Measurements from ENCODE around the gene ZNF554. TPM values are rescaled to one million over a fixed set of nuclear protein-coding genes. Genes with fewer than 3 reads are reported as not detected.

ZNF554 gene
- polyA plus RNA-seq, 2 of the 4 experiments (the other 2 are of a cell fraction): 0.54 to 0.65 TPM

DNA sequence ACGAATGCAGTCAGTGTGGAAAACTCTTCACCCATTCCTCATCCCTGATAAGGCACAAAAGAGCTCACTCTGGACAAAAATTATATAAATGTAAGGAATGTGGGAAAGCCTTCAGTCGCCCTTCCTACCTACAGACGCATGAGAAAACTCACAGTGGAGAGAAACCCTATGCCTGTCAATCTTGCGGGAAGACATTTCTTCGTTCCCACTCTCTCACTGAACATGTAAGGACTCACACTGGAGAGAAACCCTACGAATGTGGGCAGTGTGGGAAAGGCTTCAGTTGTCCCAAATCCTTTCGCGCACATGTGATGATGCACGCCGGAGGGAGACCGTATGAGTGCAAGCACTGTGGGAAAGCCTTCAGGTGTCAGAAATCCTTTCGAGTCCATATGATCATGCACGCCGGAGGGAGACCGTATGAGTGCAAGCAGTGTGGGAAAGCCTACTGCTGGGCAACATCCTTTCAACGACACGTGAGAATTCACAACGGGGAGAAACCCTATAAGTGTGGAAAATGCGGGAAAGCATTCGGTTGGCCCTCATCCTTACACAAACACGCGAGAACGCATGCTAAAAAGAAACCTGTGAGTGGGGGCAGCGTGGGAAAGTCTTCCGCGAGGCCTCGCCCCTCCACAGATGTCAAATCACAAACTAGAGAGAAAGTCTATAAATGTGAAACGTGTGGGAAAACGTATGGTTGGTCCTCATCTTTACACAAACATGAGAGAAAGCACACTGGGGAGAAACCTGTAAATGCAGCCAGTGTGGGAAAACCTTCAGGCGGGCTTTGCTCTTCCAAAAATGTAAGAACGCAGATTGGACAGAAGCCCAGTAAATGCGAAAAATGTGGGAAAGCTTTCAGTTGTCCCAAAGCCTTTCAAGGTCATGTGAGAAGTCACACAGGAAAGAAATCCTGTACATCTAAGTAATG, 58.0 kb downstream of the ZNF554 start:
- DNase-seq (ENCODE audit: low read depth in 1 of 2, low spot score in 1 of 2): no peak
- CTCF ChIA-PET: interaction anchor here (0.6 to 2.1 kb wide), 2 partner anchors 10 to 16 kb away, joined by 3 to 6 read pairs; no protein-coding TSS in a partner anchor
- H3K4me3 ChIP-seq: no peak overlapping the region
- POLR2A ChIA-PET: no interaction called here
- H3K4me1 ChIP-seq: no peaks in the 10 kb centered on the region
- peaks cover 42% of the 10 kb centered on the region for H3K9me3 ChIP-seq
- ATAC-seq: no peak
- 70% methylated on average over 32 of the region's 32 CpGs for WGBS (ENCODE audit: missing lambda C conversion rate)
- H3K4me2 ChIP-seq: no peak overlapping the region
- no peak overlapping the region for H3K27ac ChIP-seq
- no peak for TF ChIP-seq SMC3 (IDR thresholded peaks at IDR 0.05)
- TF ChIP-seq, protein P1, sequence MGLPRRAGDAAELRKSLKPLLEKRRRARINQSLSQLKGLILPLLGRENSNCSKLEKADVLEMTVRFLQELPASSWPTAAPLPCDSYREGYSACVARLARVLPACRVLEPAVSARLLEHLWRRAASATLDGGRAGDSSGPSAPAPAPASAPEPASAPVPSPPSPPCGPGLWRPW (IDR thresholded peaks at IDR 0.05): no peak
- no peak for TF ChIP-seq CHD4 (IDR thresholded peaks at IDR 0.05; ENCODE audit: borderline replicate concordance)
- TF ChIP-seq HDAC2 (IDR thresholded peaks at IDR 0.05): no peak
- TF ChIP-seq CBX2 (IDR thresholded peaks at IDR 0.05; ENCODE audit: borderline replicate concordance, low read depth): no peak
- TF ChIP-seq ATOH8 (CRISPR knock-in tag; IDR thresholded peaks at IDR 0.05; ENCODE audit: low read depth): no peak
- TF ChIP-seq CHD2 (IDR thresholded peaks at IDR 0.05; ENCODE audit: low read length, partially characterized antibody): no peak
- TF ChIP-seq E2F6 (IDR thresholded peaks at IDR 0.05; ENCODE audit: borderline replicate concordance, low read depth): no peak
- no peak for TF ChIP-seq JUNB (IDR thresholded peaks at IDR 0.05)
- no peak for TF ChIP-seq EHF (CRISPR knock-in tag; IDR thresholded peaks at IDR 0.05)
- no peak for TF ChIP-seq RFX5 (IDR thresholded peaks at IDR 0.05)
- TF ChIP-seq RCOR1 (IDR thresholded peaks at IDR 0.05; ENCODE audit: low read depth, low read length): no peak
- TF ChIP-seq CEBPB (IDR thresholded peaks at IDR 0.05): no peak
- TF ChIP-seq SREBF2 (IDR thresholded peaks at IDR 0.05): no peak
- TF ChIP-seq, protein P2, sequence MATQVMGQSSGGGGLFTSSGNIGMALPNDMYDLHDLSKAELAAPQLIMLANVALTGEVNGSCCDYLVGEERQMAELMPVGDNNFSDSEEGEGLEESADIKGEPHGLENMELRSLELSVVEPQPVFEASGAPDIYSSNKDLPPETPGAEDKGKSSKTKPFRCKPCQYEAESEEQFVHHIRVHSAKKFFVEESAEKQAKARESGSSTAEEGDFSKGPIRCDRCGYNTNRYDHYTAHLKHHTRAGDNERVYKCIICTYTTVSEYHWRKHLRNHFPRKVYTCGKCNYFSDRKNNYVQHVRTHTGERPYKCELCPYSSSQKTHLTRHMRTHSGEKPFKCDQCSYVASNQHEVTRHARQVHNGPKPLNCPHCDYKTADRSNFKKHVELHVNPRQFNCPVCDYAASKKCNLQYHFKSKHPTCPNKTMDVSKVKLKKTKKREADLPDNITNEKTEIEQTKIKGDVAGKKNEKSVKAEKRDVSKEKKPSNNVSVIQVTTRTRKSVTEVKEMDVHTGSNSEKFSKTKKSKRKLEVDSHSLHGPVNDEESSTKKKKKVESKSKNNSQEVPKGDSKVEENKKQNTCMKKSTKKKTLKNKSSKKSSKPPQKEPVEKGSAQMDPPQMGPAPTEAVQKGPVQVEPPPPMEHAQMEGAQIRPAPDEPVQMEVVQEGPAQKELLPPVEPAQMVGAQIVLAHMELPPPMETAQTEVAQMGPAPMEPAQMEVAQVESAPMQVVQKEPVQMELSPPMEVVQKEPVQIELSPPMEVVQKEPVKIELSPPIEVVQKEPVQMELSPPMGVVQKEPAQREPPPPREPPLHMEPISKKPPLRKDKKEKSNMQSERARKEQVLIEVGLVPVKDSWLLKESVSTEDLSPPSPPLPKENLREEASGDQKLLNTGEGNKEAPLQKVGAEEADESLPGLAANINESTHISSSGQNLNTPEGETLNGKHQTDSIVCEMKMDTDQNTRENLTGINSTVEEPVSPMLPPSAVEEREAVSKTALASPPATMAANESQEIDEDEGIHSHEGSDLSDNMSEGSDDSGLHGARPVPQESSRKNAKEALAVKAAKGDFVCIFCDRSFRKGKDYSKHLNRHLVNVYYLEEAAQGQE (IDR thresholded peaks at IDR 0.05): no peak
- no peak for TF ChIP-seq KDM1A (IDR thresholded peaks at IDR 0.05; ENCODE audit: low read depth)
- FAIRE-seq: no peak

DNA sequence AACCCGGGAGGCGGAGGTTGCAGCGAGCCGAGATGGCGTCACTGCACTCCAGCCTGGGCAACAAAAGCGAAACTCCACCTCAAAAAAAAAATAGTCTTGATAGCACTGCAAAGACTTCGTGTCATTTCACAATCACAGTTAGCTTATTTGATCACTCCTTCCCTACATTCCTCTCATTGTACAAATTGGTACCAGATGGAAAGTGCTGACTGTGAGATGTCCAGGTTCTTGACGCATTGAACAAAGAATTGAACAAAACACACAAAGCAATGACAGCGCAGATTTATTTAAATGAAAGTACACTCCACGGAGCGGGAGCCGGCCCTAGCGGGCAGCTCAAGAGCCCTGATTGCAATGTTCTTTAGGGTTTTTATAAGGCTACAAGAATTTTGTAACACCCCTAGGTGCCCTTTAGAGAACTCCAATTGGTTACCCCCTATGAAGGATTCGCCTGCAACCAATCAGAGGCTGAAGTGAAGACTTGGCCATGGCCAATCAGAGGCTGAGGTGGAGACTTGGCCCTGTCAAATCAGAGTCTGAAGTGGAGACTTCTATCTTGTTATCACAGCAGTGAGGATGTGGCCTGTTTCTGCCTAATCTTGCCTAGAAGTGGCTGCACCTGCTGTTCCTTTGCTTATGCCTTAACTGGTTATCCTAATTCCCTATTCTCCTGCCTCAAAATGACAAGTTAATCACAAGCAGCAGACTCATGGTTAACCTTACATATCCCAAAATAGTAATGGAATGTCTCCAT, 64.2 kb downstream of the ZNF554 start:
- H3K27ac ChIP-seq: no peak overlapping the region
- no peak for DNase-seq (ENCODE audit: low read depth in 1 of 2, low spot score in 1 of 2)
- 42% methylated on average over 14 of the region's 14 CpGs for WGBS (ENCODE audit: missing lambda C conversion rate)
- peaks cover 21% of the 10 kb centered on the region; the same call in 2 of the 3 replicates for H3K9me3 ChIP-seq
- H3K4me3 ChIP-seq: no peak overlapping the region
- ChIA-PET POLR2A (no interaction called here), CTCF (no interaction called here)
- ATAC-seq: no peak
- TF ChIP-seq, protein P3, sequence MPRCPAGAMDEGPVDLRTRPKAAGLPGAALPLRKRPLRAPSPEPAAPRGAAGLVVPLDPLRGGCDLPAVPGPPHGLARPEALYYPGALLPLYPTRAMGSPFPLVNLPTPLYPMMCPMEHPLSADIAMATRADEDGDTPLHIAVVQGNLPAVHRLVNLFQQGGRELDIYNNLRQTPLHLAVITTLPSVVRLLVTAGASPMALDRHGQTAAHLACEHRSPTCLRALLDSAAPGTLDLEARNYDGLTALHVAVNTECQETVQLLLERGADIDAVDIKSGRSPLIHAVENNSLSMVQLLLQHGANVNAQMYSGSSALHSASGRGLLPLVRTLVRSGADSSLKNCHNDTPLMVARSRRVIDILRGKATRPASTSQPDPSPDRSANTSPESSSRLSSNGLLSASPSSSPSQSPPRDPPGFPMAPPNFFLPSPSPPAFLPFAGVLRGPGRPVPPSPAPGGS (IDR thresholded peaks at IDR 0.05): no peak
- TF ChIP-seq RFX5 (IDR thresholded peaks at IDR 0.05) (no peak), MAZ (IDR thresholded peaks at IDR 0.05; ENCODE audit: borderline replicate concordance, low read depth, low read length) (no peak), ESRRA (IDR thresholded peaks at IDR 0.05; ENCODE audit: borderline replicate concordance, low read length) (no peak), NR3C1 (IDR thresholded peaks at IDR 0.05) (no peak), ZNF302 (CRISPR knock-in tag; IDR thresholded peaks at IDR 0.05) (no peak), TFCP2L1 (CRISPR knock-in tag; IDR thresholded peaks at IDR 0.05) (no peak), KDM1A (IDR thresholded peaks at IDR 0.05; ENCODE audit: low read depth) (no peak)
- TF ChIP-seq, protein P4, sequence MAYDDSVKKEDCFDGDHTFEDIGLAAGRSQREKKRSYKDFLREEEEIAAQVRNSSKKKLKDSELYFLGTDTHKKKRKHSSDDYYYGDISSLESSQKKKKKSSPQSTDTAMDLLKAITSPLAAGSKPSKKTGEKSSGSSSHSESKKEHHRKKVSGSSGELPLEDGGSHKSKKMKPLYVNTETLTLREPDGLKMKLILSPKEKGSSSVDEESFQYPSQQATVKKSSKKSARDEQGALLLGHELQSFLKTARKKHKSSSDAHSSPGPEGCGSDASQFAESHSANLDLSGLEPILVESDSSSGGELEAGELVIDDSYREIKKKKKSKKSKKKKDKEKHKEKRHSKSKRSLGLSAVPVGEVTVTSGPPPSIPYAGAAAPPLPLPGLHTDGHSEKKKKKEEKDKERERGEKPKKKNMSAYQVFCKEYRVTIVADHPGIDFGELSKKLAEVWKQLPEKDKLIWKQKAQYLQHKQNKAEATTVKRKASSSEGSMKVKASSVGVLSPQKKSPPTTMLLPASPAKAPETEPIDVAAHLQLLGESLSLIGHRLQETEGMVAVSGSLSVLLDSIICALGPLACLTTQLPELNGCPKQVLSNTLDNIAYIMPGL (CRISPR knock-in tag; IDR thresholded peaks at IDR 0.05; ENCODE audit: borderline replicate concordance): no peak
- FAIRE-seq: no peak
- H3K4me1 ChIP-seq: no peaks in the 10 kb centered on the region
- H3K4me2 ChIP-seq: no peak overlapping the region
